Stomach (tissue), 9 donors: ENCODE results near the gene ZMAT5. TPM values are rescaled to one million over a fixed set of nuclear protein-coding genes. Genes with fewer than 3 reads are reported as not detected.
A peak's percentile ranks its signal among the peaks of the same experiment; 100 is the strongest.

Experiments used
- DNase-seq, 2 donors: peaks; one replicate each; pipeline versions ENCODE4 v3.0.0 to v3.0.0-alpha.2; 2013 to 2019
- H3K27ac ChIP-seq, 5 donors: fragments of 200-600 bp in 4 of 5; sonication (generic) in 4 of 5; one replicate each; pipeline ENCODE4 v1.5.1; 2013 to 2019; ENCODE audit warnings: mild to moderate bottlenecking in 1 of 5, moderate library complexity in 1 of 5
- H3K27me3 ChIP-seq, 3 donors: fragments of 200-600 bp; sonication (generic); one replicate each; pipeline ENCODE4 v1.5.1; 2017 to 2019; ENCODE audit warnings: mixed run types in 1 of 3
- H3K36me3 ChIP-seq, 4 donors: fragments of 200-600 bp; sonication (generic); 1 replicate in 3 of 4; 2 replicates in 1 of 4; pipeline ENCODE4 v1.5.1; 2016 to 2019
- H3K4me1 ChIP-seq, 4 donors: fragments of 200-600 bp; sonication (generic); one replicate each; pipeline ENCODE4 v1.5.1; 2016 to 2019
- H3K4me3 ChIP-seq, 4 donors: fragments of 200-600 bp; sonication (generic) in 3 of 4; one replicate each; pipeline ENCODE4 v1.5.1; 2016 to 2019; ENCODE audit warnings: mild to moderate bottlenecking in 1 of 4
- H3K9me3 ChIP-seq, 4 donors: fragments of 200-600 bp; sonication (generic); one replicate each; pipeline ENCODE4 v1.5.1; 2016 to 2019
- EP300 ChIP-seq: sonication (generic); formaldehyde crosslinking; IDR thresholded peaks from one replicate; pipeline ENCODE4 v1.6.1; 2017; ENCODE audit warnings: antibody characterized with exemption
- POLR2A ChIP-seq, 4 donors: fragments of 450-650 bp; IDR thresholded peaks; one replicate each; pipeline ENCODE4 v1.6.1; 2016; ENCODE audit warnings: antibody characterized with exemption in 4 of 4, control low read depth in 2 of 4, mild to moderate bottlenecking in 1 of 4, moderate library complexity in 1 of 4
- POLR2AphosphoS5 ChIP-seq, 3 donors: sonication (generic); formaldehyde crosslinking; IDR thresholded peaks; one replicate each; pipeline ENCODE4 v1.6.1; 2016; ENCODE audit warnings: antibody characterized with exemption in 3 of 3
- WGBS, 5 donors: extraction: QIAGEN DNeasy Blood & Tissue Kit in 3 of 5; methylation state at CpG; one replicate each; pipeline versions ENCODE4 v1.1.5 to v1.1.7; 2013 to 2018; 5-methylcytosine and 5-hydroxymethylcytosine counted together
- intact Hi-C: fragments of 100-400 bp; cut with DNase I; formaldehyde crosslinking; loops from one replicate; pipeline ENCODE4 v1.15.1; 2023; ENCODE audit warnings: low total_unique reads
- polyA plus RNA-seq, 3 donors: library from polyadenylated mRNA; stranded (reverse); fragments of 200-250 nt; gene quantifications; one replicate each; pipeline ENCODE4 v1.2.3, GENCODE V29; 2013
- total RNA-seq, 5 donors: library from RNA; depleted of rRNA; stranded (reverse); fragments of >200 nt; gene quantifications; one replicate each; pipeline versions ENCODE4 v1.1.0 to v1.2.3, GENCODE V29; 2014 to 2016
- TF ChIP-seq, protein P1 (sequence below), 7 experiments: fragments of 450-650 bp in 4 of 7; fragments of 200-600 bp in 3 of 7; sonication (generic) in 3 of 7; IDR thresholded peaks; one replicate each; pipeline ENCODE4 v1.5.1; 2016 to 2019; ENCODE audit warnings: antibody characterized with exemption in 7 of 7, control low read depth in 2 of 7, mild to moderate bottlenecking in 1 of 7
- donor health status: healthy with polysubstance abuse.
- donor health status: Bipolar disorder and iron deficiency.
- donor health status: healthy.

ZMAT5 gene
- total and polyA plus RNA-seq, 8 donors: 0.58 to 37.9 (median 14.8) TPM

DNA sequence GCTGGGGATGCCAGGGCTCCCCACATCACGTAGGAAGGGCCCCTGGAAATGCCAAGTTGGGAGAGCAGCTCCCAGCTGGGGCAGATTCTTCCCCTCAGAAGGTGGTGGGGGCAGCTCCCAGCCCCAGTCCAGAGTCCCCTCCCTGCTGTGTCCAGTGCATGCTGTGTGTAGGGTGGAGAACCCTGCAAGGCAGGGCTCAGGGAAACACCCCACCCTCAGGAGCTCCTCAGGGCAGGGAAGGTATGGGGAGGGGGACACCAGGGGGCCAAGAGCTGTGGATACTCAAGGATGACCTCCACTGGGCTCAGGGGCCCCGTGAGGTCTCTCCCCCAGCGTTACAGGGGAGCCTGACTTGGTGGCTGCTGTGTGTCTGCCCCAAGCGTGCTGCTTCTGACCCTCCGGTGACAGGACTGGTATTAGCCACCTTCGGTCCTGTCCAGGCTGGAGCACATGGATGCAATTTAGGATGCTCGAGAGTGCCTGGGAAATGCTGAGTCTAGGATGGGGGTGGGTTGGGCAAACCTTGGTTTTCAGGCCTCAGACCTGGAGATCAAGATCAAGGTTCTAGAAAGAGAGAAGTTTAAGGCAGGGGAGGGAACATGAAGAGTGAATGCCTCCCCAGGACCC is 63.1 kb downstream of the ZMAT5 start:
- H3K4me3 ChIP-seq: no peak overlapping the region
- TF ChIP-seq EP300 (no peak), POLR2AphosphoS5 (IDR thresholded peaks at IDR 0.05) (no peak), POLR2A (IDR thresholded peaks at IDR 0.05) (no peak)
- TF ChIP-seq, protein P1, sequence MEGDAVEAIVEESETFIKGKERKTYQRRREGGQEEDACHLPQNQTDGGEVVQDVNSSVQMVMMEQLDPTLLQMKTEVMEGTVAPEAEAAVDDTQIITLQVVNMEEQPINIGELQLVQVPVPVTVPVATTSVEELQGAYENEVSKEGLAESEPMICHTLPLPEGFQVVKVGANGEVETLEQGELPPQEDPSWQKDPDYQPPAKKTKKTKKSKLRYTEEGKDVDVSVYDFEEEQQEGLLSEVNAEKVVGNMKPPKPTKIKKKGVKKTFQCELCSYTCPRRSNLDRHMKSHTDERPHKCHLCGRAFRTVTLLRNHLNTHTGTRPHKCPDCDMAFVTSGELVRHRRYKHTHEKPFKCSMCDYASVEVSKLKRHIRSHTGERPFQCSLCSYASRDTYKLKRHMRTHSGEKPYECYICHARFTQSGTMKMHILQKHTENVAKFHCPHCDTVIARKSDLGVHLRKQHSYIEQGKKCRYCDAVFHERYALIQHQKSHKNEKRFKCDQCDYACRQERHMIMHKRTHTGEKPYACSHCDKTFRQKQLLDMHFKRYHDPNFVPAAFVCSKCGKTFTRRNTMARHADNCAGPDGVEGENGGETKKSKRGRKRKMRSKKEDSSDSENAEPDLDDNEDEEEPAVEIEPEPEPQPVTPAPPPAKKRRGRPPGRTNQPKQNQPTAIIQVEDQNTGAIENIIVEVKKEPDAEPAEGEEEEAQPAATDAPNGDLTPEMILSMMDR (IDR thresholded peaks at IDR 0.05): no peak
- peaks cover 15 to 49% (median 38%) of the 10 kb centered on the region in 4 donors for H3K4me1 ChIP-seq
- 50 to 61% (median 53%) methylated on average over 7 of the region's 7 CpGs for WGBS, 5 donors
- DNase-seq: no peak
- intact Hi-C loops: no loop called here
- H3K27ac ChIP-seq: no peak overlapping the region
- no peaks in the 10 kb centered on the region for H3K9me3 ChIP-seq
- peaks cover 0 to 75% (median 9%) of the 10 kb centered on the region in 3 donors for H3K27me3 ChIP-seq
- H3K36me3 ChIP-seq: no peaks in the 10 kb centered on the region

DNA sequence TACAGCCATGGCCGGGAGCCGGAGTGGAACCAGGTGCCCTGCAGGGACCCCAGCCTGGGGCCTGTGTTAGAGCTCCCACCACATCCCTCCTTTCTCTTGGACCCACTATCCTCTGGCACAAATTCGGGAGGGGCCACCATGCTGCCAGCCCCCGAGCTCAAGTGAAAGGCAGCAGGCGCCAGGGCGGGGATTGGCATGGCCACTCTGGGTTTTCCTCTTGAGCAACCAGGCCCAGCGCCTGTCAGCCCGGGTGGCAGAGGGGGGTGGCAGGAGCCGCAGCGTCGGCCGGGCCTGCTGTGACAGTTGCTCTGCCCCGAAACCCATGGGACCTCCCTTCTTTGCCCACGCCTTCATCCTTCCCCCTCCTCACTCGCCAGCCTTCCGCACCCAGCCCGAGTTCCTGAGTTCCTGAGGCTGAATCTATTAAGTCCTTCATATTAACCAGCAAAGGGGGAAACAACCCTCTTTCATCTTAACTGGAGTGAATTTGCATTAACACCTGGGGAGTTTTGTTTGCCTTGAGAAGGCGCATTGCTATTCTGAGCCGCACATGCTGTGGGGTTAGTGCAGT is 63.8 kb downstream of the ZMAT5 start:
- Histone ChIP-seq H3K4me1 (peaks cover 15 to 49% (median 38%) of the 10 kb centered on the region in 4 donors), H3K36me3 (peaks cover 0 to 3% (median 2%) of the 10 kb centered on the region in 4 donors), H3K4me3 (no peak overlapping the region), H3K9me3 (no peaks in the 10 kb centered on the region), H3K27me3 (peaks cover 0 to 70% (median 9%) of the 10 kb centered on the region in 3 donors), H3K27ac (no peak overlapping the region)
- peak in 1 of 2 donors; percentile 54 for DNase-seq
- TF ChIP-seq POLR2A (IDR thresholded peaks at IDR 0.05): no peak
- no peak for TF ChIP-seq POLR2AphosphoS5 (IDR thresholded peaks at IDR 0.05)
- TF ChIP-seq EP300: no peak
- TF ChIP-seq, protein P1 (IDR thresholded peaks at IDR 0.05): no peak
- intact Hi-C loops: no loop called here
- 41 to 63% (median 48%) methylated on average over 11 to 19 of the region's 19 CpGs for WGBS, 5 donors

DNA sequence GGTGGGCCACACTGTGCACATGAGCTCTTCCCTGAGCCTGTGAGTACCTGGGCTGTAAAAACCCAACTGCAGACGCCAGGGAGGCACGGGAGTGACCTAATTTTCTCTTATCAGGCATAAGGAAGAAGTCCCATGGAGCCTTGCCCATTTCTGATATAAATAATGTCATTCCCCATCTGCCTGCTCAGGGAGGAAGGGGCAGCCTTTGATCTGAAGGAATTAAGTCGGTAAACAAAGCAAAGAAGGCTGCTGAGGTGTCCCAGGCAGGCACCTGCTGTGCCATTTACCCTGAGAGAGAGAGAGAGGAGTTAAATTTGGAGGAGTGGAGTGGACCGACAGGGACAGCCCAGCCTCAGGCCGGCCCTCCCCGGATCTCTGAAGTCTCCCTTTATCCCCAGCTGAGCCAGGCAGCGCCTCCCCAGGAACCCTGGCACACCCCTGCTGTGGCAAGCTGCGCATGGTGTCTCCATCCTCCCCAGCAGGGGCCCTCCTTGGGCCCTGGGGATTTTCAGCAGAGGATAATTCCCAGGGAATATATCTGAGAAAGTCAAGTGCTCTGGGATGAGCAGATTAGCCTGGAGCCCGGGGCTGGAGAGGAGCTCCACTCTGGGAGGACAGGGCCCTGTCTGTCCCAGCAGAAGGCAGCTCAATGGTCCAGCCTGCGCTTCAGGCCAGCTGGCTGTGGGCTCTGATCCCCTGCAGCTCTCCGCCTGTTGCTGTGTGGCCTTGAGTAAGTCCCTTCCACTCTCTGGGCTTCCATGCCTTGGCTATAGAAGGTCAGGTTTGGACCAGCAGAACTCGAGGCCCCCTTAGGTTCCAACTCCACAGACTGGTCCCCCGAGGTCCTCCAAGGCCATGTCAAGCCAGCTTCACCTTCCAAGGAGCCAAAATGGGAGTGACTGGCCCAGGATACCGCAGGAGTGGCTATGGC is 64.5 kb downstream of the ZMAT5 start:
- intact Hi-C loops: no loop called here
- no peak overlapping the region for H3K27ac ChIP-seq
- no peak overlapping the region for H3K4me3 ChIP-seq
- peaks cover 0 to 63% (median 9%) of the 10 kb centered on the region in 3 donors for H3K27me3 ChIP-seq
- H3K9me3 ChIP-seq: no peaks in the 10 kb centered on the region
- TF ChIP-seq, protein P1 (IDR thresholded peaks at IDR 0.05): no peak
- TF ChIP-seq EP300 (no peak), POLR2A (IDR thresholded peaks at IDR 0.05) (no peak), POLR2AphosphoS5 (IDR thresholded peaks at IDR 0.05) (no peak)
- WGBS, 5 donors: 29 to 44% (median 38%) methylated on average over 8 to 14 of the region's 14 CpGs
- peaks cover 0 to 10% (median 9%) of the 10 kb centered on the region in 4 donors for H3K36me3 ChIP-seq
- H3K4me1 ChIP-seq: peaks cover 15 to 49% (median 38%) of the 10 kb centered on the region in 4 donors
- no peak for DNase-seq
